ENCODE data around the gene CPS1. TPM values are rescaled to one million over a fixed set of nuclear protein-coding genes. Genes with fewer than 3 reads are reported as not detected.

CPS1 gene
- polyA plus RNA-seq, 5 donors: 2.5 to 13.1 (median 8.2) TPM

DNA sequence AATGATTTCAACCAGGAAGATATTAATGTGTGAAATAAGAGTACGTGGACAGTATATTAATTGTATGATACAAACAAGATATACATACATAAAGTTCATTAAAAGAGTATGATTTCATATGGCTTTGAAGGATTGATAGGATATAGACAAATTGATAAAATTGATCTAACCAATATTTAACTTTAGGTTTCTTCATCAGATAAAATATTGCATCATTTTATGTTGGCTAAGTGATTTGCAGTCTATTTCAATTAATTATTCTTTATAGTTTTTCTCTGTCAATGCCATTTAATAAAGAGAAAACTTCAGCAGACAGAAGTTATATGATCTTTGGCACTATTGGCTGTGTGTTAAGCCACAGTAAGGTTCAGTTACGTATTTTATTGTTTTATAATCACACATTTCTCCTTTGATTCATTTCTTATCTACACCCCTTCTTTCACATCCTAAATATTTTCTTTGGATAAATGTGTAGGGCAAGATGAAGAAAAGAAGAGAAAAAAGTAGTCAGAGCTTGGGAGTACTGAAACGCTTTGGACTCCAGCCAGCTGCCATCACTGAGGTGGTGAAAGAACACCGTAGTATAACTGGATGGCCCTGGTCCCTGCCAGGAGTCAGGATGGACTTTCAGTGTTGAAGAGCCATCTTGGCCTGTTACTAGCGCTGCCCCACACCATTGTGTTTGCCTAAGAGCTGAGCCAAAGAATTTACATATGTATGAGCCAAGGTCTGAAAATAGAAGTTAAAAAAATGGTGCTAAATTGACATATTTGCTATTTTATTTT is 9.8 kb upstream of the CPS1 start:
- DNase-seq: no peak

DNA sequence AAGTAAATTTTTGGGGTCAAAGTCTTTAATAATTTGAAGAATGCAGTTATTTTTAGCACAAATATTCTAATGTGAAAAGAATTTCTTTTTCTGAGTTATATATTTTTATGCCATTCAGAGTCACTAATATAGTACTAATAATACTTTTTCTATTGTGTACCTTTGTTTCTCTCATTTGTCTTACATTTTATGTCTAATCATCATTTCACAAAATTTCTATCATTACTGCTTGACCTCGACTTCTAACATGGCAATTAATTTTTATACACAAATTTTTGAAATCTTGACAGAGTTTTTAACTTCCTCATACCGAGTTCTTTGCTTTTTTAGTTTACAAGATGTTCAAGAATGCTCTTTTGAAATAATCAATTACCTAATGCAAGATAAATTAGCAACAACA is 8.4 kb upstream of the CPS1 start:
- no peak for DNase-seq

DNA sequence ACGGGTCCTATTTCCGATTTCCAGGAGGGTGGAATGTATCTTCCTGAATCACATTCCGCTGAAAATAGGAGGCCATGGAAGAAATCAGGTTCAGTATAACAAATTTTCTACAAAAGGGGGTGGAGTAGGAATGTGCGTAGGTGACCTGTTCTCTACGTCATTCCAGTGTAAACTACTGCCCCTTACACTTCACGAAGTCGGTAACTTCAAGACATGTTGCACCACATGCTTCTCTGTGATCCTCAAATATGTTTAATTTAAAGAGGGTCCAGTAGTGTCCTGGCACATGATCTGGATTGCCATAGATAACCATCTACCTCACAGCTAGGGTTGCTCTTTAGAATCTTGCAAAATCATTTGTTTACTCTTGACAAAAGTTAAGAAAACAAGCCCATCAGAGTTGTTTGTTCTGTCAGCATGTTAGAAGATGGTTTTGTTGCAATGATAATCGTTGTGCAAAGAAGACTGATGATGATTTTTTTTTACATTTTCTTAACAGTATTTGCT is 7.5 kb upstream of the CPS1 start:
- no peak for DNase-seq

DNA sequence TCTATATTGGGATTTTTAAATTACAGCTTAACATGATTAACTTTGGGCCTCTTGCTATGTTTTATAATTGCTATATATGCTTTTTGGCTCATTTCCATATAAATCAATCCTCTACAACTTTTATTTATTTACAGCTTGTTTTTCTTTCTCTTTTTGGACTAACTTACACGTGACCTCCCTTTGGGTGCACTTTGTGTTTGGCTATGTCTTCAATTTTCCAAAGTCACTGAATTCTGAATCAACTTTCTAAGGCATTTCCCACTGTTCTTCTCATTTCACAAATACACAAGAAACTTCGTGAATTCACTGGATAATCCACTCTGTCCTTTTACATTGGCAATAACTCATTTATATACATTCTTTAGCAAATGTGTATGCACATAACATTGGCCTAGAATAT is 5.4 kb upstream of the CPS1 start:
- no peak for DNase-seq

DNA sequence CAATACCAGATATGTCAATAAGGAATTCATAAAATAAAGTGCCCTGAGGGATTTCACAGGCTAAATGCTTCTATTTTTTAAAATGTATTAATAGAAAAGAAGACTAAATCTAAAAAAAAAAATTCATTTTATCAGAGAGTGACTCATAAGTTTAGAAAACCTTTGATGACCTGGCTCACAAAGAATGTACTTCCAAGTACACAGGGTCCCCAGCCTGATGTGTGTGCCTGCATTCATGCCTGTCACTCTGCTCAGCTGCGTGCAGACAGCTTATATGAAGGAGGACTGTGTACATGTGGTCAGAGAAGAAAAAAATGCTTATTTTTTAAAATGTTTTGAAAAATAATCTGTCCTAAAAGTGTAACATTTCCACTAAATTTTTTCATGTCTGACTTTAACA is 3.0 kb upstream of the CPS1 start:
- no peak for DNase-seq

DNA sequence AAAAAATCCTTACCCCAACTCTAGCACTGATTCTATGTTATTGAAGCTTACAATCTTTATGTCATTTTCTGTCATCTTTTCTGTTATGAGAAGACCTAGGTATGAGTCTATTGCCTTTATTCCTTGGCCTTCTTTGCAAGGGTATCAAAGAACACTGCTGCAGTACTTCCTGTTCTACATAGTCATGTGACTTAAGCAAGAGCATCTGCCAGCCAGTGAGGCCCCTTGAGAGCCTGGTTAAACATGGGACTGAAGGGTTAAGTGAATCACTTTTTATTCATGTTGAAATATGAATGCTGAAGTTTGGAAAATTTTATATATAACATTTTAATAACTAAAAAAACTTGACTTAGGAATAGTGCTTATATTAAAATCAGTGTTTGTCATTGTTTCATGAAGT is 844 bp upstream of the CPS1 start:
- no peak for DNase-seq

DNA sequence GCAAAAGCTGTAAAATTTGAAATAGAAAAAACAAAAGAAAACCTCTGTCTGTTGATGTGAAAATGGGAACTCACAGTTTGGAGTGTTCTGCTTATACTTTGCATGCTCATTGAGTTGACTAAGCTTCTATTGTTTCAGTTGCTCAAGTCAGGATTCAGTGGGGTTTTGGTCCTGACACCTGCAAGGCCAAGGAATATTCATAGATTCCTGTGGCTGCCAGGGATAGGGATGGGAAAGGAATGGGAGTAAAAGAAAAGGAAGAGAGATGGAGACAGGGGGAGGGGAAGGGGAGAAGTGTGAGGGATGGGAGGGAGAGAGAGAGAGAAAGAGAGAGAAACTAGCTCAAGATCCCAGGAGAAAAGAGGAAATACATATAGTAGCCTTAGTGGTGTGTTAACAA is 1.3 kb downstream of the CPS1 start:
- no peak for DNase-seq

DNA sequence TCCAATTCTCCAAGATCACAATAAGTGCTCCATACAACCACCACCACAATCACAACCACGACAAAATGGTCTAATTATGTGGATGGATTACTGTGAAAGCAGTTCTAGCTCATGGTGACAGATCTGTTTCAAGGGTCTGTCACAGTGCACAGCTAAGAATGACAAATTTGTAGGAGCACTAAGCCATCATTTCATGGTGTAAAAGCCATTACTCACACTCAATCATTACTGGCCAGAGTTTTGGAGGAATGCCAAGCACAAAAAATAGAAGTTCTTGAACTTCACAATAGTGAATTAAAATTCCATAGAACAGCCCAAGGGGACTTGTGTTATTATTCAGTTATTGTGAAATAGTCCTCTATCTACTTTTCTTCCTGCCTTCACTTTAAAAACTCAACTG is 2.3 kb downstream of the CPS1 start:
- no peak for DNase-seq

DNA sequence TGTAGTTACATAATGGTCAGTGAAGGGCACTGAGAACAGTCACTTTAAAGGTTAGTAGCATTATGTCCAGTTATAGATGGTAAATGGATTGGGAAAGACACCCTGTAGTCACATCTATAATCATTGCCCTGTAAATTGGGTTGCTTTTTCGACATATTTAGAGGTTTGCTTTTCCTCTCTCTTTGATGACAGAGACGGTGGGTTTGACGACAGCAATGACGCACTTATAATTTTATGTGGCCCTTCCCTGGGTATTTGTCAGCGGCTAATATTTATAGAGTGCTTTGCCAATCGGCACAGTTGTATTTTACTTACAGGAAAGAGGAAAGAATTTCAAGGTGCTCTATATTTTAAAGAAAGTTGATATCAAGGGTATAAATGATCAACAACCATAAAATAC is 2.8 kb downstream of the CPS1 start:
- DNase-seq: no peak

DNA sequence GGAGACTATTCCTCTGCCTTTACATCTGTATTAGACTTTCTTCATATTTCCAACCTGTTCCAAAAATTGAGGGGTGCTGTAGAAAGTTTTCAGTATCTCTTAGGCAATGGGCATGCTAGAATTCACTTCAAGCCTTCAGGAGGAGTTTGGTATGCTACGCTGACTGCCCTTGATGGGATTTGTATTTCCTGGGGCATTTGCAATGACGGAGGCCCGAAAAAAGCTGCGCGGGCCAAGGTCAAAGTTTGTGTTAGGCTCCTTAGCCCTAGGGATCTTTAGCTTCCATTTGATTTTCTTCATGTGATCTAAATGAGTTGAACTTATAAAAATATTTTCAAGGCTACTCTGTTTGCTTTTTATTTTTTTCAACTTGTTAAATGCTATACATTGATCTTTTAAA is 5.1 kb downstream of the CPS1 start:
- DNase-seq: no peak

DNA sequence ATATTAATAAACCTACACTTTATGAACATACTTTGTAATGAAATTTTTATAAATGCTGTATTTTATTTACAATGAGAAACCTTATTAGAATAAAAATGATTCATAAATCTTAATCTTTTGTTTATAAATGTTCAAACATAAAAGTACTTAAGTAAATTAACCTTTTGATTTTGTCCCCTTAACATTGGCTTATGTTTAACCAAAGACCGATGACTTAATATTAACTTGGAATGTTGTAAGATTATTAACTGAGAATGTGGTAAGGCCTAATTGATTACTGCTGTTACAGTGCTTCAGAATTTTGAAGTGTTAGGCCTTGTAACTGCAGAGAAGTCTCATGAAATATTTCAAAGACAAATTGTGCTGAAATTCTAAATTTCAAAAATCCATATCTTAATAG is 5.7 kb downstream of the CPS1 start:
- DNase-seq: no peak

DNA sequence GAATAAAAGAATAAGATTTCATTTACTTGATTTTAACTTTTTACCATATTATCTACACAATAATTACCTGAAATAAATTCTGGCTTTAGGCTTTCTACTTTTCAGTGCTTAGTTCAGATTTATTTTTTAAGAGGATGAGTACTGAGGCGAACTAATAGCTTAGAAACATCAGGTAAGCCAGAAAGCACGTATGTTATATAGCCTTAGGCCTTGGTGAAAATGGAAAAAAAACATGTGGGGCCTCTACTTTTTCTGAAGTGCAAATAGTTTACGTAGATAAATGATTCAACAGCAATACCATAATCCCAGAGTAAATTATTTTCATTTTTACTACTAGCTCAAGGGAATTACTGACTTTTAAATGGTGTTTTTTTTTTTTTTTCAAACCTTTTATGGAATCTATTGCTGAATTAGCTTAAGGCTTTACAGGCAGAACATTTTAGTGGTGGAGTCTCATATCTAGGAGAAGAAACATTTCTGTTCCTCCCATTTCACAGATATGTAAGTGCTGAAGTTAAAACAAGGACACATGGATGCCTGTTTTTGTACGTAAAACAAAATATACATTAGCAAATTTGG is 6.2 kb downstream of the CPS1 start:
- no peak for DNase-seq

DNA sequence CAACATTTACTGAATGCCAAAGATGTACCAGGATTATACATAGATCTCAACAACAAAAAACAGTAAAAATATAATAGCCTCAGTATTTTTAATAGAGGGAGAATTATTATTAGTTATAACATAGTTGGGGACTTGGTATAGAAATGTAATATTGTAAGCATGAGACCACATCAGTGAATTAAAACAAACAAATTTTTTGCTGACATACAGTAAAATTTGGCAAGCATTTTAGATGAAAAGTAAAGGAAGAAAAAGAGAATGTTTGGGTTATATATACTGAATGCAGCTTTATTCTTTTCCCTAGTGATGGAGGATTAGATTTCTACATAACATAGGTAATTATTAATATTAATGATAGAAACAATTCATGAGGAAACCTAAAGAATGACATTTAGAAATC is 10.9 kb downstream of the CPS1 start:
- no peak for DNase-seq

DNA sequence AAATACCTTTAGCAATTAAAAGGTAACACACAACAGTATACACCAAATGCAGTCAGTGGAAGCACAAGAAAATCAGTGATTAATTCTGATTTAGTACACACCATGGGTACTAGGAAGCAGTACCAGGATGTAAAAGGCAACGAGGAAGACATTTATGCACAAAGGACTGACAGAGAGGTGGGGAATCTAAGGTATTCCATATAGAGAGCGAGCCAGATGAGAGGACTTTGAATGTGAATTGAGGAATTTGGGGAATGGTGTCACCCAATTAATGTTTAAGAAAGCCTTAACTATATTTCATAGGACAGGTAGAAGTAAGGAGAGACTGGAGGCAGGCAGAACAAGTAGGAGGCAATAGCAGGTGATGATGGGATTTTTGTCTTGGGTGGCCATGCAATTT is 11.7 kb downstream of the CPS1 start:
- no peak for DNase-seq

DNA sequence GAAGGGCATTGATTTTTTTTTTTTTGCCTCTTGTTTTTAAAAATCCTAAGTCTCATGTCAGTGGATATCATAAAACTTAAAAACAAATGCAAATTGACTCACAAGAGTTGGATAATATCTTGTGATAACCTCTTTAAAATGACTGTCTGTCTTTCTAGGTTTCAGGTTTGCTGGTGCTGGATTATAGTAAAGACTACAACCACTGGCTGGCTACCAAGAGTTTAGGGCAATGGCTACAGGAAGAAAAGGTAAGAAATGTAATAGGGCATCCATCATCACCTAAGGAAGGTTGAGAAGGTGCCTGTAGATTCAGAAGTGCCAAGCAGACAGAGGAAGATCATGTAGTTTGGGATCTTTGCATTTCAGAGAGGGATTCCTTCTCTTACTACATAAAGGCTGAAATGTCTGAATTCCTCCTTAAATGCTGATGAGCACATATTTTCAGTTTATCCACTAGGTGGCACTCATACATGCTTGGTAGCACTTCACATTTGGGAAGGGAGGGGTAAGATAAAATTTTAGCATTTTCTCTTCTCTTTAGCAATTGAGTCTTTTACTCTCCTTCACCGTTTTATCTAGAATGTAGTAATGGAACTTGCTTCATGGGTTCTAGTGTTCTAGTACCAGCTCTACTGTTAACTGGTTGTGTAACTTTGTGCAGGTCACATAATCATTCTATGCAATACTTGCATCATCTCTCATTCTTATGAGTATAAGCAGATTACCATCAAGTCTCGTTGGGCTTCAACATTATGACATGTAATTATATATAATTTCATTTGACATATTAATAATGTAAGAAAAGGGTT is 21.1 kb downstream of the CPS1 start:
- DNase-seq: peak; percentile 3 to 14

DNA sequence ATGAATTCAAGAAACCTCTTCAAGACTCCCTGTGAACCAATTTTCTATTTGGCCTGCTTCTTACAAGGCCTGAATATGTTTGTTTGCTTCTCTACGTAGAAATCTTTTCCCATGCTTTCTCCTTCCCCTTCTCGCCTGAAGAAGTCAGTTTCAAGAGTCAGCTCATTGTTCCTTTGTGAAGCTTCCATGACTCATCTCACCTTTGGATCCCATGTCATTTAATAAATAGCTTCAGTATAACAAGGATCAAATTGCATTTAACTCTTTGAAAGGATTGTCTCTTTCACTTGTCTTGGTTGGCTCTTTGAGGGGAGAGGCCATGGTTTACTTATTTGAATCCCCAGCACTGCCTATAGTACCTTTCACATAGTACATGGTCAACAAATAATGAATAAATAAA is 28.4 kb downstream of the CPS1 start:
- DNase-seq: no peak

DNA sequence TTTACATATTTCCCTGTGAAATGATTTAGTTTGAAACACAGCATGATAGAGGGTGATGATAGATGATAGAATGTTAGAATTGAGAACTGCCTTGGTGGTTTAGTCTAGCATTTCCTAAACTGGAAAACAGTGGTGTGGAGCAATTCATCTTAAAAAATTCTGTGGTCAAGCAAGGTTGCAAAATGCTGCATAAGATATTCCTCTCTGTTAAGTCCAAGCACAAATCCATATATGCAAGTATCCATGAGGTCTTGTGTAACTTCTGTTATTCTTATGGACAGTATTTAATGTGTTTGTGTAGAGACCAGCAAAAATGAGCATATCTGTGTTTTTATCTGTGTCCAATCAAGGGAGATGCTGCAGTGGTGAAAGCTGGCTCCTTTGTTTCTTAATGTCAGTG is 30.0 kb downstream of the CPS1 start:
- DNase-seq: no peak

DNA sequence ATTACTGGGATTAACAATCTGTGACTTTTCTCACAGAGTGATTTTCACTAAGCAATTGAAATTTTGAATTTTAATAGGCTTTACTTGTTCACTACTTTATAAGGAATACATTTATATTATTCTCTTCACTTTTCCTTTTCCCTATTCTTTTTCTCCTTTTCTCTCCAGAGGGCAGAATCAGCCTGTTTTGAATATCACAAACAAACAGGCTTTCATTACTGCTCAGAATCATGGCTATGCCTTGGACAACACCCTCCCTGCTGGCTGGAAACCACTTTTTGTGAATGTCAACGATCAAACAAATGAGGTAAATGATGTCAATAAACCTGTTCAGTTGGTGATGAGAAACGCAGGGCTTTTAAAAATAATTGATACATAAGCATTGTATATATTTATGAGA is 35.3 kb downstream of the CPS1 start:
- DNase-seq: no peak

DNA sequence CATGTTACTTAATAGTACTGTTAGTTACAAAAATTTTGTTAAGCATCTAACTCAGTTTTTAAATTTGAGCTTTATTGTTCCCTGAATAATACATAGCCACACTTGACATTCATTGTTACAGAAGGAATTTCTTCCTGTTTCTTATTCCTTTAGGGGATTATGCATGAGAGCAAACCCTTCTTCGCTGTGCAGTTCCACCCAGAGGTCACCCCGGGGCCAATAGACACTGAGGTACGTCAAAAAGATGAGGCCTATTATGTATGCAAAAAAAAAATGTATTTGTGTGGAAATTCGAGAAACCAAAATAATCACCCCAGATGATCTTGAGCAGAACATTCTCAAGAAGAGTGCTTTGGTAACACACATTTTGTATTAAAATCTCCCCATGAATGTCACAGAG is 36.3 kb downstream of the CPS1 start:
- DNase-seq: no peak

DNA sequence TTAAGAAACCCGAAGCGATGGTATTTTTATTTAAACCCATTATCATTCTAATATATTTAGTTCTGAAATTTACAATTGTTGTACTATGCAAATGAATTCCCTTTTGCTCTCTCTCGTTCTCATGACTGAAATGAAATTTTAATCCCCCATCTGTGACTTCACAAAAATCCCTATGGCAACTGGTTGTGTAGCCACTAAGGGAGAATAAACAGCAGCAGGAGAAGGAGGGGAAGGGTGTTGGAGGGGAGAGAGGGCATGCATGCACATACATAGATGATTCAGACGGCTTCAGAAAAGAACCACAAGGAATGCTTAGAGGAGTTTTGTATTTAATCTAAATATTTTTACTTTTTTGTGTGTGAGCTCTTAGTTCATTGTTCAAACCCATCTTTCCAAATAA is 36.8 kb downstream of the CPS1 start:
- no peak for DNase-seq

DNA sequence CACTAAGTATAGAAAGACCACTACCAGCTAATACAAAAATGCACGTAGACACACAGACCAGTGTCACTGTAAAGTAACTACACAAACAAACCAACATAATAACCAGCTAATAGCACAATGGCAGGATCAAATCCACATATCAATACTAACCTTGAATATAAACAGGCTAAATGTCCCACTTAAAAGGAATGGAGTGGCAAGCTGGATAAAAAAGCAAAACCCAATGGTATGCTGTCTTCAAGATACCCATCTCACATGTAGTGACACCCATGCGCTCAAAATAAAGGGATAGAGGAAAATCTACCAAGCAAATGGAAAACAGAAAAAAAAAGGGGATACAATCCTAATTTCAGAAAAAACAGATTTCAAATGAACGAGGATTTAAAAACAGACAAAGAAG is 41.8 kb downstream of the CPS1 start:
- DNase-seq: no peak

DNA sequence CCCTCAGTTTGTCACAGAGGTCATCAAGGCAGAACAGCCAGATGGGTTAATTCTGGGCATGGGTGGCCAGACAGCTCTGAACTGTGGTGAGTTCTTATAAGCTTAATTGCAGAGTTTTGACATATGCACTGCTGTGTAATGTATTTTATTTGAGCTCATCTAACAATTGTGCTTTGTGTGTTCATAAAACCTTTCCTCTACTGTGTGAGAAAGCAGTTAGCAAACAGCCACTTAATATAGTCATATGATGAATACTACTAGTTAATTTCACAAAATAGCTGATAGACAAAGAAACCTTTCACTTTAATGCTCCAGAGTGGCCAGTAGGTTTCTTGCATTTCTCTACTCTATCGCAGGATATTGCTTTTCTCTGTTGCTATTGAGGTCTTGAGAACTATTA is 43.1 kb downstream of the CPS1 start:
- no peak for DNase-seq

DNA sequence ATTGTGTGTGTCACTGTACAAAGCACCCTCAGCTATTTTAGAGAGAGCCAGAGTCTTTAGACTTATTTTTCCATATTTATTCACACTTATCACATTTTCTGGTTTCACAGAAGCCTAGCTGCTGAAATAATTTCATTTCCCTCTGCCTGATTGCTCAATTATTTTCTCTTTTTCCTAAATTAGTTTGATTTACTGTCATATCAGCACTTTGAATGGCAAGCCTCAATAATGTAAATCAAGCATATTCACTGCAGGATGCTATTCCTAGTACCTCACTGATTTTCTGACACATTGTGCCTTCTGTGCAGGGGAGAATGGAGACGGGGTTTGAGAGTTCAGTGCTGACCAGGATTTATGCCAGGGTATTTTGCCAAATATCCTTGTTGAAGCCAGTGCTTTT is 48.3 kb downstream of the CPS1 start:
- no peak for DNase-seq
